Mucosa of gallbladder (tissue), 1 donor: Measurements from ENCODE around the gene KRTAP5-3. TPM values are rescaled to one million over a fixed set of nuclear protein-coding genes. Genes with fewer than 3 reads are reported as not detected.
"Not testable (repeated sequence)": the region's sequence is repeated elsewhere in the genome, so short reads cannot be mapped to it uniquely, and the experiment has no call there.

ENCODE experiments used
- DNase-seq: peaks from one replicate; pipeline ENCODE4 v3.0.0-alpha.2; 2020; ENCODE audit warnings: low spot score
- total RNA-seq: library from RNA; stranded (reverse); gene quantifications from one replicate; pipeline ENCODE4 v1.2.1, GENCODE V29; 2021
- donor health status: DM: no; HTN: no; CAD: no.

KRTAP5-3 gene
- total RNA-seq, 1 donor from 2014 or later, result not detected

GRCh38 chr11:1582909-1583308 is 25.4 kb downstream of the KRTAP5-3 start:
- DNase-seq, result not testable (repeated sequence)

GRCh38 chr11:1581976-1582375 is 26.3 kb downstream of the KRTAP5-3 start:
- no peak for DNase-seq

GRCh38 chr11:1576825-1577224 is 31.4 kb downstream of the KRTAP5-3 start:
- DNase-seq, result no peak

- not testable (repeated sequence) for DNase-seq
These were observed 32.5 kb downstream of the KRTAP5-3 start for GRCh38 chr11:1575756-1576155.

GRCh38 chr11:1574933-1575242 is 33.4 kb downstream of the KRTAP5-3 start:
- no peak for DNase-seq

- DNase-seq, result peak; percentile 61
These were observed 33.9 kb downstream of the KRTAP5-3 start for GRCh38 chr11:1574238-1574932.

- DNase-seq, result peak; percentile 79
These were observed 34.4 kb downstream of the KRTAP5-3 start for GRCh38 chr11:1573903-1574237.

GRCh38 chr11:1573077-1573902 is 35.0 kb downstream of the KRTAP5-3 start:
- DNase-seq, result peak; percentile 48

GRCh38 chr11:1572197-1573076 is 35.8 kb downstream of the KRTAP5-3 start, which contains the start of gene DUSP8:
Gene DUSP8 (minus strand): TSS chr11:1572271. CDS start chr11:1565826, 6,445 bp downstream.
- DNase-seq, result peak; percentile 94

- no peak for DNase-seq
These were observed 36.5 kb downstream of the KRTAP5-3 start for GRCh38 chr11:1571760-1572196.

GRCh38 chr11:1570896-1571759 is 37.1 kb downstream of the KRTAP5-3 start:
- no peak for DNase-seq

- DNase-seq, result no peak
These were observed 37.8 kb downstream of the KRTAP5-3 start for GRCh38 chr11:1570531-1570895.

- no peak for DNase-seq
These were observed 38.2 kb downstream of the KRTAP5-3 start for GRCh38 chr11:1570001-1570453.

GRCh38 chr11:1569251-1569780 is 38.9 kb downstream of the KRTAP5-3 start:
- DNase-seq, result no peak

- DNase-seq, result no peak
These were observed 39.8 kb downstream of the KRTAP5-3 start for GRCh38 chr11:1568441-1568911.

- no peak for DNase-seq
These were observed 40.6 kb downstream of the KRTAP5-3 start for GRCh38 chr11:1567721-1568100.

- DNase-seq, result no peak
These were observed 41.1 kb downstream of the KRTAP5-3 start for GRCh38 chr11:1567052-1567720.

GRCh38 chr11:1566381-1567051 is 41.7 kb downstream of the KRTAP5-3 start:
- DNase-seq, result no peak

GRCh38 chr11:1565904-1566247 is 42.4 kb downstream of the KRTAP5-3 start:
- no peak for DNase-seq
